H9 (cell line): ENCODE data around the gene RERE. TPM values are rescaled to one million over a fixed set of nuclear protein-coding genes. Genes with fewer than 3 reads are reported as not detected.

Source experiments
- DNase-seq: peaks from one replicate; pipeline ENCODE4 v3.0.0-alpha.2; 2017
- H2AFZ ChIP-seq: one replicate; pipeline ENCODE4 v1.6.1; 2013; ENCODE audit warnings: mild to moderate bottlenecking, low read length, control low read depth, moderate library complexity
- H2AK5ac ChIP-seq: 2 replicates; pipeline ENCODE4 v1.6.1; 2013; ENCODE audit warnings: low read length, control low read depth, mixed read lengths; ENCODE audit not compliant: insufficient read length
- H2BK120ac ChIP-seq: one replicate; pipeline ENCODE4 v1.6.1; 2013; ENCODE audit warnings: low read depth, mild to moderate bottlenecking, low read length, control low read depth, inconsistent platforms; ENCODE audit not compliant: poor library complexity, severe bottlenecking
- H2BK12ac ChIP-seq: 2 replicates; pipeline ENCODE4 v1.6.1; 2013; ENCODE audit warnings: low read length, control low read depth, mixed read lengths, low read depth; ENCODE audit not compliant: insufficient read length
- H2BK15ac ChIP-seq: 2 replicates; pipeline ENCODE4 v1.6.1; 2013; ENCODE audit warnings: low read depth, low read length, control low read depth
- H2BK20ac ChIP-seq: one replicate; pipeline ENCODE4 v1.6.1; 2013; ENCODE audit warnings: low read depth, mild to moderate bottlenecking, low read length, control low read depth, inconsistent platforms; ENCODE audit not compliant: poor library complexity, severe bottlenecking
- H2BK5ac ChIP-seq: 2 replicates; pipeline ENCODE4 v1.6.1; 2013; ENCODE audit warnings: low read length, control low read depth, mixed read lengths; ENCODE audit not compliant: insufficient read length
- H3K14ac ChIP-seq: 2 replicates; pipeline ENCODE4 v1.6.1; 2013; ENCODE audit warnings: low read length, control low read depth; ENCODE audit not compliant: insufficient read depth
- H3K18ac ChIP-seq: 2 replicates; pipeline ENCODE4 v1.6.1; 2013; ENCODE audit warnings: low read depth, mild to moderate bottlenecking, mixed read lengths, low read length, control low read depth; ENCODE audit not compliant: insufficient read length
- H3K23ac ChIP-seq: 2 replicates; pipeline ENCODE4 v1.6.1; 2013; ENCODE audit warnings: low read length, control low read depth, mixed read lengths, low read depth; ENCODE audit not compliant: insufficient read length
- H3K23me2 ChIP-seq: 2 replicates; pipeline ENCODE4 v1.6.1; 2013; ENCODE audit warnings: low read depth, mild to moderate bottlenecking, mixed read lengths, low read length, control low read depth; ENCODE audit not compliant: insufficient read length, poor library complexity, severe bottlenecking
- H3K27ac ChIP-seq: 2 replicates; pipeline ENCODE4 v1.5.1; 2013; ENCODE audit warnings: low read length, control low read depth, mixed read lengths, low read depth; ENCODE audit not compliant: insufficient read length
- H3K27me3 ChIP-seq: 2 replicates; pipeline ENCODE4 v1.6.1; 2013; ENCODE audit warnings: low read length, control low read depth, inconsistent platforms; ENCODE audit not compliant: insufficient read depth
- H3K4ac ChIP-seq: 2 replicates; pipeline ENCODE4 v1.6.1; 2013; ENCODE audit warnings: low read depth, mild to moderate bottlenecking, control low read depth, inconsistent platforms, low read length, moderate library complexity
- H3K4me1 ChIP-seq: 2 replicates; pipeline ENCODE4 v1.6.1; 2013; ENCODE audit warnings: low read length, control low read depth, inconsistent platforms; ENCODE audit not compliant: insufficient read depth
- H3K4me2 ChIP-seq: 2 replicates; pipeline ENCODE4 v1.6.1; 2013; ENCODE audit warnings: low read length, control low read depth, mixed read lengths; ENCODE audit not compliant: insufficient read length, insufficient read depth
- H3K56ac ChIP-seq: 2 replicates; pipeline ENCODE4 v1.6.1; 2013; ENCODE audit warnings: low read depth, mild to moderate bottlenecking, mixed read lengths, low read length, control low read depth; ENCODE audit not compliant: insufficient read length
- H3K79me1 ChIP-seq: 2 replicates; pipeline ENCODE4 v1.6.1; 2013; ENCODE audit warnings: low read depth, mild to moderate bottlenecking, moderate library complexity, low read length, control low read depth, inconsistent platforms; ENCODE audit not compliant: insufficient read depth, poor library complexity, severe bottlenecking
- H3K79me2 ChIP-seq: 2 replicates; pipeline ENCODE4 v1.6.1; 2013; ENCODE audit warnings: low read length, control low read depth, inconsistent platforms; ENCODE audit not compliant: insufficient read depth
- H3K9ac ChIP-seq: 2 replicates; pipeline ENCODE4 v1.6.1; 2013; ENCODE audit warnings: low read length, control low read depth, mixed read lengths; ENCODE audit not compliant: insufficient read length; ENCODE audit errors: extremely low read depth
- H3K9me3 ChIP-seq: one replicate; pipeline ENCODE4 v1.6.1; 2013; ENCODE audit warnings: low read depth, low read length, inconsistent platforms; ENCODE audit not compliant: control insufficient read depth
- H3T11ph ChIP-seq: one replicate; pipeline ENCODE4 v1.6.1; 2013; ENCODE audit warnings: mild to moderate bottlenecking, low read length, control low read depth, inconsistent platforms
- H4K20me1 ChIP-seq: one replicate; pipeline ENCODE4 v1.6.1; 2013; ENCODE audit not compliant: control insufficient read depth, insufficient read length, insufficient read depth
- H4K5ac ChIP-seq: 2 replicates; pipeline ENCODE4 v1.6.1; 2013; ENCODE audit warnings: low read depth, mild to moderate bottlenecking, mixed read lengths, low read length, control low read depth; ENCODE audit not compliant: insufficient read length
- H4K8ac ChIP-seq: replicated peaks from 2 replicates; pipeline ENCODE4 v1.6.1; 2013; ENCODE audit warnings: low read length, control low read depth, mixed read lengths, low read depth; ENCODE audit not compliant: insufficient read length
- H4K91ac ChIP-seq: 2 replicates; pipeline ENCODE4 v1.6.1; 2013; ENCODE audit warnings: low read depth, mild to moderate bottlenecking, moderate library complexity, mixed read lengths, low read length, control low read depth; ENCODE audit not compliant: insufficient read length
- H3K27ac Mint-ChIP-seq, 3 experiments: 2 replicates in 2 of 3; 3 replicates in 1 of 3; pipeline ENCODE4 v1.8.0; 2020 to 2021; ENCODE audit warnings: mixed read lengths in 3 of 3, mild to moderate bottlenecking in 1 of 3, moderate library complexity in 1 of 3
- H3K27me3 Mint-ChIP-seq: 2 replicates; pipeline ENCODE4 v1.8.0; 2021; ENCODE audit warnings: low read depth, mild to moderate bottlenecking, moderate library complexity, mixed read lengths
- H3K36me3 Mint-ChIP-seq, 3 experiments: 2 replicates in 2 of 3; 3 replicates in 1 of 3; pipeline ENCODE4 v1.8.0; 2020 to 2021; ENCODE audit warnings: low read depth in 3 of 3, mixed read lengths in 3 of 3; ENCODE audit not compliant: insufficient read depth in 1 of 3
- H3K4me1 Mint-ChIP-seq, 2 experiments: 2 replicates each; pipeline ENCODE4 v1.8.0; 2020; ENCODE audit warnings: mixed read lengths in 2 of 2
- H3K4me3 Mint-ChIP-seq, 2 experiments: 2 replicates in 1 of 2; 3 replicates in 1 of 2; pipeline ENCODE4 v1.8.0; 2020 to 2021; ENCODE audit warnings: mild to moderate bottlenecking in 2 of 2, mixed read lengths in 2 of 2, moderate library complexity in 1 of 2
- H3K9me3 Mint-ChIP-seq, 2 experiments: 2 replicates in 1 of 2; 3 replicates in 1 of 2; pipeline ENCODE4 v1.8.0; 2020; ENCODE audit warnings: mild to moderate bottlenecking in 2 of 2, mixed read lengths in 2 of 2, moderate library complexity in 1 of 2
- WGBS: extraction: QIAGEN DNeasy Blood & Tissue Kit; methylation state at CpG from one replicate; pipeline ENCODE4 v1.1.7; 2013; ENCODE audit warnings: missing lambda C conversion rate, low lambda C conversion rate, mixed read lengths; ENCODE audit not compliant: insufficient read length; ENCODE audit errors: extremely low coverage; 5-methylcytosine and 5-hydroxymethylcytosine counted together
- total RNA-seq: library from RNA; stranded (reverse); gene quantifications from 2 replicates; pipeline ENCODE4 v1.2.1, GENCODE V29; 2021
- TF ChIP-seq, protein P1 (sequence below): fragments of 200-600 bp; sonication (generic); conservative IDR thresholded peaks from 3 replicates; pipeline ENCODE4 v1.8.0; 2021; ENCODE audit warnings: antibody characterized with exemption, mild to moderate bottlenecking

RERE gene
- total RNA-seq, 1 experiment from 2014 or later: 103 TPM

DNA sequence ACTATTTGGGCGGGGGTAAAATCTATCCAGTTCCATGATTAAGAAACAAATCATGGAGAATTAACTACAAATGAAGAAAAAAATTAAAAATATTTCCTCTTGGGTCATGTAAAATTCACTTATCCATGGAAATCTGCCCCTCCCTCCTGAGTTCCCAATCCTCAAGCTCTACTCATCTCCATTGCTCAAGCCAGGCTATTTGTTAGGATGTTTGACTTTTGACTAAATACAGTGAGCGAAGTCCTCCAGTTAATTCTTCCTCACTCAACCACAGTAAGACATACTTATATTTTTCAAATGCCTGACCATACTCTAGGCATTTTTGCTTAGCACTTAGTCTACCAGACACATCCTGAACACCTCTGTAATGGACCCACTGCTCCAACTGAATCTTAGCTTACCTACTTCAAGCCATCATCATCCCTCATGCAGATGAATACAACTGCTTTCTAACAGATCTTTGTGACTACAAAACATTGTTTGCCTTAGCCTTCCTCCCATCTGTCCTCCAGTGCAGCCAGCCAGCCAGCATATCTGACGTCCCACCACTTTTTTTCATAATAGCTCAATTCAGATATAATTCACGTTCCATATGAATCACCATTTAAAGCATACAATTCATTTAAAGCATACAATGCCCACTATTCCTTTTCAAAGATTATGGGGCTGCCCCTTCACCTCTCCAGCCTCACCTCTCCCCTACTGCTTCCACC, 154.2 kb downstream of the RERE start:
- H3K4ac ChIP-seq: no peak overlapping the region
- H2AK5ac ChIP-seq: no peak overlapping the region
- no peaks in the 10 kb centered on the region for H3K27me3 ChIP-seq
- no peak overlapping the region for H2BK5ac ChIP-seq
- H3K18ac ChIP-seq: no peak overlapping the region
- Mint-ChIP-seq H3K27ac (no peak overlapping the region), H3K4me1 (peaks cover 8 to 9% of the 10 kb centered on the region in 2 experiments), H3K9me3 (no peaks in the 10 kb centered on the region), H3K27me3 (no peaks in the 10 kb centered on the region), H3K4me3 (no peak overlapping the region), H3K36me3 (0 out of 7 replicates have a peak, but pooled peaks cover 0 to 4% (median 0%) of the 10 kb centered on the region in 3 experiments)
- H4K20me1 ChIP-seq: no peaks in the 10 kb centered on the region
- no peak overlapping the region for H4K91ac ChIP-seq
- no peak overlapping the region for H3K4me2 ChIP-seq
- no peak overlapping the region for H2AFZ ChIP-seq
- H4K8ac ChIP-seq: no peak overlapping the region
- H3K79me2 ChIP-seq: peaks cover 62% of the 10 kb centered on the region
- H2BK120ac ChIP-seq: no peak overlapping the region
- no peak overlapping the region for H4K5ac ChIP-seq
- H3K9me3 ChIP-seq: no peaks in the 10 kb centered on the region
- TF ChIP-seq, protein P1, sequence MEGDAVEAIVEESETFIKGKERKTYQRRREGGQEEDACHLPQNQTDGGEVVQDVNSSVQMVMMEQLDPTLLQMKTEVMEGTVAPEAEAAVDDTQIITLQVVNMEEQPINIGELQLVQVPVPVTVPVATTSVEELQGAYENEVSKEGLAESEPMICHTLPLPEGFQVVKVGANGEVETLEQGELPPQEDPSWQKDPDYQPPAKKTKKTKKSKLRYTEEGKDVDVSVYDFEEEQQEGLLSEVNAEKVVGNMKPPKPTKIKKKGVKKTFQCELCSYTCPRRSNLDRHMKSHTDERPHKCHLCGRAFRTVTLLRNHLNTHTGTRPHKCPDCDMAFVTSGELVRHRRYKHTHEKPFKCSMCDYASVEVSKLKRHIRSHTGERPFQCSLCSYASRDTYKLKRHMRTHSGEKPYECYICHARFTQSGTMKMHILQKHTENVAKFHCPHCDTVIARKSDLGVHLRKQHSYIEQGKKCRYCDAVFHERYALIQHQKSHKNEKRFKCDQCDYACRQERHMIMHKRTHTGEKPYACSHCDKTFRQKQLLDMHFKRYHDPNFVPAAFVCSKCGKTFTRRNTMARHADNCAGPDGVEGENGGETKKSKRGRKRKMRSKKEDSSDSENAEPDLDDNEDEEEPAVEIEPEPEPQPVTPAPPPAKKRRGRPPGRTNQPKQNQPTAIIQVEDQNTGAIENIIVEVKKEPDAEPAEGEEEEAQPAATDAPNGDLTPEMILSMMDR: no peak
- no peak for DNase-seq
- no peak overlapping the region for H3K56ac ChIP-seq
- H3K14ac ChIP-seq: no peak overlapping the region
- peaks cover 23% of the 10 kb centered on the region for H3K4me1 ChIP-seq
- H3K23me2 ChIP-seq: no peaks in the 10 kb centered on the region
- WGBS: no CpG with 5 or more reads among the region's 4 CpGs
- no peak overlapping the region for H2BK15ac ChIP-seq
- H2BK20ac ChIP-seq: no peak overlapping the region
- peaks cover 3% of the 10 kb centered on the region for H3K79me1 ChIP-seq
- H3K27ac ChIP-seq: no peak overlapping the region
- H2BK12ac ChIP-seq: no peak overlapping the region
- H3T11ph ChIP-seq: no peak overlapping the region
- no peak overlapping the region for H3K23ac ChIP-seq
- H3K9ac ChIP-seq: no peak overlapping the region
